OCI-LY1 (cell line): ENCODE measurements around the gene PFKFB2.

ENCODE experiments used
- H2AFZ ChIP-seq: fragments of 200-600 bp; sonication (generic), shearing (Covaris generic); 2 replicates; pipeline ENCODE4 v1.6.0; 2014; ENCODE audit warnings: antibody characterized with exemption, mild to moderate bottlenecking, low read length
- H3F3A ChIP-seq: fragments of 200-600 bp; sonication (generic), shearing (Covaris generic); 2 replicates; pipeline ENCODE4 v1.6.0; 2014; ENCODE audit warnings: mild to moderate bottlenecking, antibody characterized with exemption, low read length, moderate library complexity; ENCODE audit not compliant: insufficient read depth
- H3K27ac ChIP-seq: fragments of 200-600 bp; sonication (generic); 2 replicates; pipeline ENCODE4 v1.5.1; 2014; ENCODE audit warnings: low read length, mixed run types, mild to moderate bottlenecking, low read depth; ENCODE audit not compliant: poor library complexity, severe bottlenecking
- H3K27me3 ChIP-seq: fragments of 200-600 bp; sonication (generic); 2 replicates; pipeline ENCODE4 v1.6.0; 2014; ENCODE audit warnings: antibody characterized with exemption, mild to moderate bottlenecking, low read length, moderate library complexity; ENCODE audit not compliant: insufficient read depth
- H3K36me3 ChIP-seq: fragments of 200-600 bp; sonication (generic); 2 replicates; pipeline ENCODE4 v1.6.1; 2014; ENCODE audit warnings: mild to moderate bottlenecking, antibody characterized with exemption, low read length, moderate library complexity, mixed read lengths; ENCODE audit not compliant: insufficient read depth
- H3K4me1 ChIP-seq: fragments of 200-600 bp; sonication (generic); 2 replicates; pipeline ENCODE4 v1.5.1; 2014; ENCODE audit warnings: mild to moderate bottlenecking, low read length, moderate library complexity; ENCODE audit not compliant: insufficient read depth, severe bottlenecking
- H3K4me2 ChIP-seq: fragments of 200-600 bp; sonication (generic), shearing (Covaris generic); 2 replicates; pipeline ENCODE4 v1.6.1; 2014; ENCODE audit warnings: low read length
- H3K4me3 ChIP-seq: fragments of 200-600 bp; sonication (generic); 2 replicates; pipeline ENCODE4 v1.5.1; 2014; ENCODE audit warnings: low read length, low read depth, mild to moderate bottlenecking, mixed read lengths; ENCODE audit not compliant: poor library complexity, severe bottlenecking
- H3K79me2 ChIP-seq: fragments of 200-600 bp; shearing (Covaris generic); 2 replicates; pipeline ENCODE4 v1.6.1; 2016; ENCODE audit warnings: mixed run types, low read length, mixed read lengths; ENCODE audit not compliant: insufficient read depth
- H3K9ac ChIP-seq: fragments of 200-600 bp; sonication (generic), shearing (Covaris generic); 2 replicates; pipeline ENCODE4 v1.6.1; 2014; ENCODE audit warnings: mild to moderate bottlenecking, low read length, mixed read lengths
- H3K9me2 ChIP-seq: fragments of 200-600 bp; sonication (generic), shearing (Covaris generic); 2 replicates; pipeline ENCODE4 v1.6.1; 2014; ENCODE audit warnings: low read depth, mild to moderate bottlenecking, low read length, mixed read lengths
- H3K9me3 ChIP-seq: fragments of 200-600 bp; shearing (Covaris generic); 2 replicates; pipeline ENCODE4 v1.6.1; 2014; ENCODE audit warnings: low read length, mixed read lengths
- H4K20me1 ChIP-seq: fragments of 200-600 bp; sonication (generic), shearing (Covaris generic); 2 replicates; pipeline ENCODE4 v1.6.0; 2016; ENCODE audit warnings: mild to moderate bottlenecking, low read length; ENCODE audit not compliant: insufficient read depth
- CTCF ChIP-seq: fragments of 200-600 bp; sonication (generic), shearing (Covaris generic); IDR thresholded peaks from 2 replicates; pipeline ENCODE4 v1.5.1; 2017; ENCODE audit warnings: mild to moderate bottlenecking, antibody characterized with exemption, low read length, moderate library complexity, mixed read lengths
- EZH2 ChIP-seq: fragments of 200-600 bp; sonication (generic), shearing (Covaris generic); IDR thresholded peaks from 2 replicates; pipeline ENCODE4 v1.8.0; 2017; ENCODE audit warnings: borderline replicate concordance, mixed run types, mild to moderate bottlenecking, antibody characterized with exemption, low read length, moderate library complexity, mixed read lengths

Gene PFKFB2

DNA sequence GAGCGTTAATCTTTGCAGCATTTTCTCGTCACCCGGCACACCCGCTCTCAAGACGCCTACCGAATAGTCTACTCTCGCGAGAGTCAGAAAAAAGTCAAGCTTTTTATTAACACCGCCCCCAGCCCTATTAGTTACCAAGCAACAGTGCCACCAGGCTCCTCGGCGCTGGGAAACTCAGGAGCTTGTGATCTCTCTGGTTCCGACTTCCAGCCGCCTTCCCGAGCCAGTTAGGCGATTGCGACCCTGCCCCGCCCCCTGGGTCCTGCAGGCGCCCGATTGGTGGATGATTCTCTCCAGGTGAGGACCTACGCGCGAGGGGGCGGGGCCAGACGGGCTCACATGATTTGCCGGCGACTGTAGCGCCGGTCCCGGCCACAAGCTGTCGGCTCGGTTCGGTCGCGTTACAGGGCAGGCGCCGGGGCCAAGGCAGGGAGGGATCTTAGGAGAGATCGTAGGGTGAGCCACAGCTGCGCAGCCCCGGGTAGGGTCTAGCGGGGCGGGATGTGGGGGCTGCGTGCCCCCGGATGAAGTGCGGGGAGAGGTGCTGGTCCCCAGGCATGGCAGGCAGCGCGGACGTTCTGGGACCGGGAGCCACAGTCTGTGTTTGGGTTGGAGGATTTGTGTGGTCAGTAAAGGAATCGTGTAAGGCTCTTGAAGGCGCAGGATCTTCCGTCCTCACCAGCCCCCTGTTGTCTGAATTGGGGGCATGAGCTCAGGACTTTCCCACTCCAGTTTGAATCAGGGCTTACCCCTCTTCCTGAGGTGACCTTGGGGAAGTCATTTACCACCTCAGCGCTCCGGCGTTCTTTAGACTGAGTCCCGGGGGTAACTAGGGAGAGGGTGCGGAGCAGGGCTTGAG, at the start of gene PFKFB2:
Gene PFKFB2 (plus strand): TSS at position 365 of the 859 bp plus-strand sequence. CDS start 1,443 bp downstream, outside the sequence.
- Histone ChIP-seq H3K27ac (peak within 1 kb of the TSS; percentile 48), H3K36me3 (peaks cover 15% of the 10 kb centered on the region), H3K9me2 (no peaks in the 10 kb centered on the region), H2AFZ (peak within 1 kb of the TSS; percentile 51), H3K9ac (peak within 1 kb of the TSS; percentile 70), H3K27me3 (no peaks in the 10 kb centered on the region), H4K20me1 (no peaks in the 10 kb centered on the region), H3K4me3 (peak within 1 kb of the TSS; percentile 96), H3K79me2 (peaks cover 18% of the 10 kb centered on the region), H3K4me1 (peaks cover 55% of the 10 kb centered on the region), H3K4me2 (peak within 1 kb of the TSS; percentile 91), H3F3A (peaks cover 5% of the 10 kb centered on the region; the same call in 1 of the 2 replicates), H3K9me3 (no peaks in the 10 kb centered on the region)
- TF ChIP-seq EZH2 (no peak), CTCF (no peak)

DNA sequence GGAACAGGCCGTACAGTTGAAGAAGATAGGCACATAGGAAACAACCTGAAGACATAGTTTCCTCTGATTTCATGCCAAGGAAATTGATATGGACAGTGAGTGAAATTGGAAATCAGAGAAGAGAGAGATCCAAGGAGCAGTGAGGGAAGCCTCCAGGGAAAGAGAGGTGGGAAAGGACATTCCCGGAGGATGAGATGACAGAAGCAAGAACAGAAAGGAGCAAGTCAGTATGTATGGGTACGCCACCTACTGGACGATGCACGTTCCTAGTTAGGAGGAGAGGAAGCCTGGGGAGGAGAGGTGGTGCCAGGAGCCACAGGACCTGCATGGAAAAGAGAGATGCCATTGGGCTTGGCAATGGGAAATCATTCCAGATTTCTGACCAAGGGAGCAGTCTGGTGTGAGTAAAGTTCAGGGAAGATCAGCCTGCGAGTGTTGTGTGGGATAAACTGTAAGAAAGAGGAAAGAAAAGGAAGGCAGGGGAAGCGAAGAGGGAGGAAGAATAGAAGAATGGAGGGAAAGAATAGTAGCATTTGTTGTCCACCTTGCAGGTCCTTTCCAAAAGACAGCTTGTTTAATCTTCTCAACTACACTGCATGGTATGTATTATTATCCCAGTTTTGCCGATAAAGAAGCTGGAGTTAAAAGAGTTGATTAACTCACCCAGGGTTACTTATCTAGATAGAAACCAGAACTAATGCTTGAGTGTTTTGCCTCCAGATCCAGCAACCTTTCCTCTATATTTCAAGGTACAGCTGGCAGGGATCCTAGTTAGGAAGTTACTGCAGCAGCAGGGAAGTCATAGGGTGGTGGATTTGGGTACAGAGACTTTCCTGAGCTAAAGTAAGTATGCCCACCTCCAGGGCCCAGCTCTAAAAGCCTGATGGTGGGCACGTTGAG, 47.9 kb upstream of the PFKFB2 start:
- Histone ChIP-seq H3K4me3 (no peak overlapping the region), H3K9me2 (no peaks in the 10 kb centered on the region), H3K4me2 (no peak overlapping the region), H2AFZ (no peak overlapping the region), H3K9ac (no peak overlapping the region), H3K79me2 (no peaks in the 10 kb centered on the region), H4K20me1 (no peaks in the 10 kb centered on the region), H3F3A (no peaks in the 10 kb centered on the region), H3K36me3 (no peaks in the 10 kb centered on the region), H3K9me3 (no peaks in the 10 kb centered on the region), H3K4me1 (no peaks in the 10 kb centered on the region), H3K27ac (no peak overlapping the region), H3K27me3 (no peaks in the 10 kb centered on the region; the same call in 1 of the 2 replicates)
- TF ChIP-seq EZH2 (no peak), CTCF (peak; percentile 79)

DNA sequence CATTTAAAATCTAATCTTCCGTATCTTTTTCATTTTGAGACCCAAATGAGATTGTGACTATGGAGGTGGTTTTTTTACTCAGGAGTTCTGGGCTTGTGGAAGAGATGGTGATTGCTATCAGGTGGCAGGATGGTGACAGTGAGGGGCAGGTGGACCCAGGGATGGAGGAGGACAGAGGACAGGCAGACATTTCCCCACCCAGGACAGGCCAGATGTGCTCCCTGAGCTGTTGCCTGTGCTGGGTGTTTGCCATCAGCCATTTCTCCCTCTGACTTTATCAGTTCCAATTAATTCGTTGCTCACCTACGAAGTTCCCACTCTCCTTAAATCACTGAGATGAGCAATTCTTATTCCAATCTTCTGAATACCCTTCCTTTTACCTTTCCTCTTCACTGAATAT, 47.0 kb upstream of the PFKFB2 start:
- Histone ChIP-seq H3K9me2 (no peaks in the 10 kb centered on the region), H4K20me1 (no peaks in the 10 kb centered on the region), H3K4me2 (no peak overlapping the region), H3K9me3 (no peaks in the 10 kb centered on the region), H3K36me3 (no peaks in the 10 kb centered on the region), H3K4me1 (no peaks in the 10 kb centered on the region), H3K27me3 (no peaks in the 10 kb centered on the region; the same call in 1 of the 2 replicates), H3F3A (no peaks in the 10 kb centered on the region), H3K79me2 (no peaks in the 10 kb centered on the region), H3K4me3 (no peak overlapping the region), H2AFZ (no peak overlapping the region), H3K27ac (no peak overlapping the region), H3K9ac (no peak overlapping the region)
- TF ChIP-seq EZH2, result no peak
- no peak for TF ChIP-seq CTCF
